Activated naive CD8-positive, alpha-beta T cell treated with anti-CD3 and anti-CD28 coated beads, Interleukin-2, amount 50 U/mL, for 16 hours (primary cell): ENCODE data around the gene POLR3E.
"Not testable (repeated sequence)": the region's sequence is repeated elsewhere in the genome, so short reads cannot be mapped to it uniquely, and the experiment has no call there.

Source experiments
- DNase-seq: peaks from one replicate; pipeline ENCODE4 v3.0.0-alpha.2; 2020; ENCODE audit warnings: low read depth, low spot score

POLR3E gene

DNA sequence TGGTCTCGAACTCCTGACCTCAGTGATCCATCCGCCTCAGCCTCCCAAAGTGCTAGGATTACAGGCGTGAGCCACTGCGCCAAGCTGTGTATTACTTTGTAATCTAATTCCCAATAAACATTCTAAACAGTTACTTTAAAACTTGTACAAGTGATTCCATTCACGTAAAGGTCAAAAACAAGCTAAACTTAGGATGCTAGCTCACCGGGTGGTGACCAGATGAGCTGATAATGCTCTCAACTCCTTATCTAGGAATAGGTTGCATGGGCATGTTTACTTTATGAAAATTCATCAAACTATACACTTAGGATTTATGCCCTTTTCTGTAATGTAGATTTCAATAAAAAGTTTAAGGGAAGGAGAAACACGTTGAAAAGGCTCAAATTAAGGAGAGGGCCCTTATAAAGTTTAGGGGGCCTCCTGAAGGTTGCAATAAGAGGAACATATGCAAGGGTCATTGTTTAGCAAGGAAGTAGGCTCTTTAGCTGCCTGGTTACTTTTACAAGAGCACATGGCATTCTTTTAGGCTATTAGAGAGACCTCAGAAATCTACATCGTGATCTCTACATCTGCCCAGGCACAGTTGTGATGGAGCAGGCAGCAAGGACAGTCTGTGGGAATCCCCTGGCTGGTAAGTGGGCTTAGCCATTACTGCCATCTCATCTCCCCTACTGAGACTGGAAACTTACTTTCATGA is 63.9 kb downstream of the POLR3E start:
- no peak for DNase-seq

DNA sequence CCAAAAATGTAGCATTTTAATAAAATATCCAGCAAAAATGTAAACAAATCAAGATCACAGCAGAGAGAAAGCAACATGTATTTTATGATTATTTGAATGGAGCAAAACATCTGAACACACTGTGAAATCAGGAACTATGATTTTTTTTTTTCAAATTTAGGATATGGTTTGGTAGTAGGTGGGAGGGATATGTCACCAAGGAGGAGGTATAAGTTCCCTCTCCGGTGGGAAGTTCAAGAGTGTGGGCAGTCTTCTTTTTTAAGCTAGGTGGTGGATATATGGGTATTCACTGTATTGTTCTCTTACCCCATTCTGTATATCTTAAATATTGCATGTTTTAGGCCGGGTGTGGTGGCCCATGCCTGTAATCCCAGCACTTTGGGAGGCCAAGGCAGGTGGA is 67.0 kb downstream of the POLR3E start:
- DNase-seq = no peak

DNA sequence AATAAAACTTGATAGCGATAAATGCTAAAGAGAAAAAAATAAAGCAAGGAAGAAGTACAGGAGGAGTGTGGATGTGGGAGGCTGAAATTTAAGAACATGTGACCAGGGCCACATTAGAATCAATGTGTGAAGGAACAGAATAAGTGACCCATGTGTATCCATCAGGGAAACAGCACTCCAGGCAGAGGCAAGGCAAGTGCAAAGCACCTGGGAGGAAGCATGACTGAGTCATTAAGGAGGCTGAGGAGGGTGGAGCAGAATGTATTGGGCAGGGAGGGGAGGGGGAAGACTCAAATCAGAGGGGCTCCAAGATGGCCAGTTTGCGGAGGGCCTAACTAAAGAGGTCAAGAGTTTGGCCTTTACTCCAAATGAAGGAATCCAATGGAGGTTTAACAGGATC is 69.2 kb downstream of the POLR3E start:
- no peak for DNase-seq

DNA sequence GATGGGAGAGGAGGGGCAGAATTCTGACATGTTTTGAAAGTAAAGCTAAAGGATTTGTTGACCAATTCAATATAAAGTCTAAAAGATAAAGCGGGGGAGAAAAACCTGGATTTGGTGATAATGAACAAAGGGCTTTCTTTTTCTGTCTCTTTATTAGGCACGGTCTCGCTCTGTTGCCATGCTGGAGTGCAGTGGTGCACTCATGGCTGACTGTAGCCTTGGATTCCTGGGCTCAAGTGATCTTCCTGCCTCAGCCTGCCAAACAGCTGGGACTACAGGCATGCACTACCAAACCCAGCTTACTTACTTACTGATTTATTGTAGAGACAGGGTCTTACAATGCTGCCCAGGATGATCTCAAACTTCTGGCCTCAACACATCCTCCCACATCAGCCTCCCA is 69.7 kb downstream of the POLR3E start:
- DNase-seq = no peak

DNA sequence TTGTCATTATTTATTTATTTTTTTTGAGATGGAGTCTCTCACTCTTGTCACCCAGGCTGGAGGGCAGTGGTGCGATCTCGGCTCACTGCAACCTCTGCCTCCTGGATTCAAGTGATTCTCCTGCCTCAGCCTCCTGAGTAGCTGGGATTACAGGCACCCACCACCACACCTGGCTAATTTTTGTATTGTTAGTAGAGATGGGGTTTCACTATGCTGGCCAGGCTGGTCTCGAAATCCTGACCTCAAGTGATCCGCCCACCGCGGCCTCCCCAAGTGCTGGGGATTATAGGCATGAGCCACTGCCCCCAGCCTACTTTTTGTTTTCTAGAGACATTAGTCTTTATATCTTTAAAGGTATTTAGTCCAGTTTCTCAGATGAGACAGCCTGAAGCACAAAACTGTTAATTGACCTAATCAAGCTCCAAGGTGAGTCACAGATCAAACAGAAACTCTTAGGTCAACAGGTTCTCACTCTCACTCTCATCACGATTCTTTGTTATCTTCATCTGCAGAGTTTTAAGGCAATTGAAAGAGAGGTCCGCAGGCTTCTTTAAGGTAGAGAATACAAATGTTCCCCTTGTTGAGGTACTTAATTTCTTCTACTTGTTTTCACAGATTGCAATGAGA is 71.1 kb downstream of the POLR3E start:
- not testable (repeated sequence) for DNase-seq

DNA sequence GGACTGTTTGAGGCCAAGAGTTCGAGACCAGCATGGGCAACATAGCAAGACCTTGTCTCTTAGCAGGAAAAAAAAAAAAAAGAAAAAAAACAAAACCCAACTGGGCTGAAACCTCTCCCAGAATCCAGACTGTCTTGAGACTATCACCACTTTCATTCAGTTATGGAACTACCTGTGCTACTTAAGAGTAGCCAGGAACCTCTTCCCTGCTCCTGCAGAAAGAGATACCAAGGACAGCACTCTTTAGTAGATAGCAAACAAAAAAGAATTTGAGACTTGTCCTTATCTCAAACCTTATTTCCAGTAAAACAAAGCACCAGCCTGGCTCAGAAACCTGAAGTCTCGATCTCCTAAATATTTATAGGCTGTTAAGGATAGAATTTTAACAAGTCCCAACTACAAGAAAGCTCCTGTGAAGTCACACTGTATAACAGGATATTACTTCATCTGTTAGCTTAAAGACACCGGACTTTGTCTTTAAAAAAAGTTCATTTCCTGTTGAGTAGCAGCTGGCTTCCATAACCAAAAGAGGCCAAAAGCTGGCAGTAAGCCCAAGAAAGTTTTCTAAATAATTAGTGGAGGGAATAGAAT is 72.1 kb downstream of the POLR3E start:
- no peak for DNase-seq

DNA sequence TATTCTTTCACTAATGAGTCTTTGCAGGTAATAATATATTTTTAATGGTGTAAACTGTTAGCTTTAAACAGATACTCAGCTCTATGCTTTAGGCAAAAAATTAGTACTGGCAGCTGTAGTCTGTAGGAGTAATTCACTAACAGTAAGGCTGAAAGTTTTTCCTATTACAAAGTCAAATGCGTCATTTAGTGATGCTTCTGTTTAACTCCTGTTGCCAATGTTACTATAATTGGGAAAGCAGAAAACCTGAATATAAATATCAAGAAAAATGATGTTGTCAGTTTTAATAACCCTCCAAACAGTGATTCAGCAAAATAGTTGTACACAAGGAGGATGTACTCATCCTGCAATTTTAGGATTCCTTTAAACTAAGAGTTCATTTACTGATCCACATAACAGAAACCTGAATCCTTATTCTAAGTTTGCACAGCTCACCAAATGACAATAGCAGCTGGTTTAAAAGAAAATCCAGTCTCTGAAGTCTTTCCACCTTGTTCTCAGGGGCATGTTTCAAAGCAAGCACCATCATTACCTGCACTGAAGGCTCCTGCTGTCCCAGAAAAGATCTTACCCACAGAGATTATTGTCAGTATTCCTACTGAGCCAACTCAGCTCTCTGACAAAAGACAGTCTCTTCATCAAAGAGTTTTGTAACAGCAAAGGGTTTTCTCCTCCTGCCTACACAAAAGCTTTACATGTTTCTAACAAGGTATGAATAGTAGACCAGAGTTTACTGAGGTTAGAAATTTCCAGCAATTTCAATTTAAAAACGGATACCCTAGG is 73.0 kb downstream of the POLR3E start:
- DNase-seq = no peak

DNA sequence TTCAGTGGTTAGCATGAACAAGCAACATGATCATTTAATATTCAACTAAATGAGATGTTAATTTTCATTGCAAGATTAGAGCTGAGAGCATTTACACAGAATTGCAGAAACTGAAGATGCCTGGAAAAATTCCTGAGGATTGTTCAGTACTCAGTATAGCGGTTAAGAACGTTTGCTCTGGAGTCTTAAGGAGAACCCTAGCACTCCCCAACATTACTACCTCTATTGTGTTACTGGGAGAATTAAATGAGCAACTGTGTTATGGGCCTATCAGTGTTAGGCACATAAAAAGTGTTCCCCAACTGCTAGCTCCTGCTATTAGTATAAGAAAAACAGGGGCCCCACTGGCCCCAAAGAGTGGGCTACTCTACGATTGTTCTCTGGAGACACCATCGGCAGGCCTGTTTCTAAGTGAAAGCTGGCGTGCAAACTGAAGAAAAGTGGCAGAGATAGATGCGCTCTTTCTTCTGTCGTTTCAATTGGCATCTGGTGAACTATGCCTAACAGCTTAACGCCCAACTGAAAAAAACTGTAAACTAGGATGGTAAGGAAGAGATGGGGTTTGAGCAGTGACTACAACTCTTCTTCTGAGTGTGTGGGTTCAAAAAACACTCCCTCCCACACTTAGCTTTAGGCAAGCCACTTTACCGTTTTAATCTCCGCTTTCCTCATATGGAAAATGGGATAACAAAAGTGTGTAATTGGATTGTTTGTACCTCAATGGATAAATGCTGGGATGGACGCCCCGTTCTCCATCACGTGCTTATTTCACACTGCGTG is 75.9 kb downstream of the POLR3E start:
- no peak for DNase-seq

DNA sequence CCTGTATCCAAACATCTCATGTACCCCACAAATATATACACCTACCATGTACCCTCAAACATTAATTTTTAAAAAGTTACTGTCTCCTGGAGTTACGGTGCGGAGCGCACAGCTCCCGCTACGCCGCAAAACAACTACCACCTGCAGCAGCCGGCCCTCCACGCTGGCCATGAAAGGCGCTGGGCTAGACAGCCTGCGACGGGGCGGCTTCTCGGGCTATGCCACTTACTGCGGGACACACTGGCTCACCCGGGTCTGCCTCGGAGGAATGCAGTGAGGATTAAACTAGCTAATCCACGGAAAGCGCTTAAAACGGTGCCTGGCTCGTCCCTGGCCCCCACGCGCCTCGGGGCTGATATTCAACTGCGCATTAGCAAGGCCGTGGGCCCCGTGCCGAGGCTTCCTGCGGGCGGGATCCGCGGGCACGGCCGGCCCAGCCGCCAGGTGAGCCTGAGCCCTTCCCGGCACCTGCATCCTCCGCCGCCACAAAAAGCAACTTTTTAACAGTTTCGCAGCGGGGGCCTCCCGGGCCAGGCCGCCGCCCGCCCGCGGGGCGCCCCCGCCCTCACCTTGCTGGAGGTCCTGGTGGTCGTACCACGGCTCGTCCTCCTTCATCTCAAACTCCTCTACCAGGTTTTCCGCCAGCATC is 76.6 kb downstream of the POLR3E start:
- no peak for DNase-seq

DNA sequence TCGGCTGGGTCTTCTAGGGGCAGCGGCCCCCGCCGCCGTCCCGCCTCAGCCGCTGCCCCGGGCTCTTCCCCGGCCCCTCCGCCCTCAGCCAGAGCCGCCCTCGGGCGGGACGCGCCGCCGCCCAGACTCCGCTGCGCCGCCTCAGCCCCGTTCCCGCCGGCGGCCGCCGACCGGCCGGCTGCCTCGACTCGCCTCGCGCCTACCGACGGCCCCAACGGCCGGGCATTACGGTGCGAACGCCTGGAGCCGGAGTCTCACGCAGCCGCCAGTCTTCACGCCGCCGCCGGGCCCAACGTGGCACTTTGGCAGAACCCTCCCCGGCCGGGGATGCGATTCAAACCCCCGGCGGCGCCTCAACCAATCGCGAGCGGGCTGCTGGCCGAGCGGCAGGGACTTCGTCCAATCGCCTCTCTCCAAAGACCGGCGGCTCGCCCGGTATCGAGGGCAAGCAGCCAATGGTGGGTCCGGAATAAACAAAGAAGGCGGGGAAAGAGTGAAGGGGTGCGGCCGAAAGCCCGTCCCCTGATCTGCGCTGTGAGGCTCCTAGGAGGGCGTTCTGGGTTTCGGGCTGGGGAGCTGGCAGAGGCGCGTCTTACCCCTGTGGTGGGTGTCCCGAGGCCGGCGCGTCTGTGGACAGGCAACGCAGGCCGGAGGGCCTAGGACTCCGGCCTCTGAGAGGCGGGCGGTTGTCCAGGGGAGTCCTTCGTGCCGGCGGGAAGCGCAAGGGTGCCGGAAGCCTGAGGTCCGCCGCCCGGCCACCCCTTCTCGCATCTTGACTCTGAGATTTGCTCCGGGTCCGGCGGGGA is 77.3 kb downstream of the POLR3E start, which contains the start of gene CDR2:
CDR2 (minus strand) TSS at position 309 of the 806 bp plus-strand sequence. CDS start 310 bp downstream, outside the sequence.
- DNase-seq = peak; percentile 95

DNA sequence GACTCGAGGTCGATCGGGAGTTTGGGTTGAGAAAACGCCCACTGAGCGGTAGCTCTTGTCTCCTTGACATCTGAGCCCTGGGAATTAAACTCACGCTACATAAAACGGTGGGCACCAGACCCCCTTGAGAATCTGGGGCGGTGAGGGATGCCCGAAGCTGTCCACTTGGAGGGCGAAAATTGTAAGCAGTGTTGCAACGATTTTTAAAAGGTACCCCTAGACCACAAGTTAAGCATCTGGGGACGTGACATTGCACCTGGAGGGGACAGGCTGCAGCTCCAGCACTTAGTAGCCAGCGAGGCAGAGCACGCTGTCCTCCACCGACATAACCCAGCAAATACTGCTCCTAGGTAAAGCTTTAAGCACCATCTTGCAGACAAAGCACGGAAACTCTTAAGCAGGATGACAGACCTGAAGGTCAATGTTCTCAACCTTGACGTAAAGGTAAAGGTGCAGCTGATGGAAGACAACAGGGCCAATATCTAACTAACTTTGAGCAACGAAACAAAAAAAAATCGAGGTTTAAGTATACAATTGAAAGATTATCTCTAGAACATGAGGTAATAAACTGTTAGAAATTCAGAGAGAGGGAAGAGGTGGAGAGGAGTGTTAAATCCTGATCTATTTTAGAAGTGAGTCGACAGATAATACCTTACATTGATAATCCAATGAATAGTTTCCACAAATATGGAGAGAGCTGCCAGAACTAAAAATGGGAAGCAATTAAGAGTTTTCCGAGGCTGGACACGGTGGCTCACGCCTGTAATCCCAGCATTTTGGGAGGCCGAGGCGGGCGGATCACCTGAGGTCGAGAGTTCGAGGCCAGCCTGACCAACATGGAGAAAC is 78.1 kb downstream of the POLR3E start:
- no peak for DNase-seq

DNA sequence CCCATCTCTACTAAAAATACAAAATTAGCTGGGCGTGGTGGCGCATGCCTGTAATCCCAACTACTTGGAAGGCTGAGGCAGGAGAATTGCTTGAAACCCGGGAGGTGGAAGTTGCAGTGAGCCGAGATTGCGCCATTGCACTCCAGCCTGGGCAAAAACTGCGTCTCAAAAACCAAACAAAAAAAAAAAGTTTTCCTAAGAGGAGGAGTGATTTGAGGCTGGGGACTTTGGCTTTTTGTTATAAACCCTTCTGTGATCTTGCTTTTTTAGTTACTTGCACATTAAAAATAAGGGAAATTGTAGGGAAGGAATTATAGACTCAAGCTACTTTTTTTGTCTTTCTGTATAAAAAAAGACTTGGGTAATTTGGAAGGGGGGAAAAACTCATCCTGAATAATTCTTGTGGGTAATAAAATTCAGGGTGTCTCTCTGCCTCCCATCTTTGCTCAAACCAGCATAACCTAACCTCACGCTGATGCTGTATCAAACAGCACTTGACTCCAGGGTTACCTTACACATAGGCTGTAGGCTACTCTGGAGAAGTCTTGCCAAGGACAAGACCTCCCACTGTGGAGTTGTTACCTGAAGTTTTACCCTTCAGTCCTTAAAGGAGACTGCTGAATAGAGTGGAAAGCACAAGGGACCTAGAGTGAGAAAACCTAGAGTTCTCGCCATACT is 78.9 kb downstream of the POLR3E start:
- no peak for DNase-seq

DNA sequence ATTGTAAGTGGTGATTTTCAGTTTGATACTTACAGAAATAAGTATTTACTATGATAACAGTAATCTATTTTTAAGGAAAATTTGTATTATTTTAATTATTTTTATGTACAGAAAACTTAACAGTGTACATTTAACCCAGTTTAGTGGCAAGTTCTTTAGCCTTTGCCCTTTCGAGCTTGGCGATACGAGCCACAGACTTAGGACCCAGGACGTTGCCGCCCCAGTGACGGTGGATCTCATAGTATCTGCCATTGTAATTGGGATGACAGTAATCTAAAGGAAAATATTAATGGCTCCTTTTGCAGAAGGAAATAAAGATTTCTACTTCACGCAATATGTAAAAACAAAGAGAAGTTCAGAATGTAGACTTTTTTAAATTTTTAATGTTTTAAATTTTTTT is 82.4 kb downstream of the POLR3E start:
- no peak for DNase-seq

DNA sequence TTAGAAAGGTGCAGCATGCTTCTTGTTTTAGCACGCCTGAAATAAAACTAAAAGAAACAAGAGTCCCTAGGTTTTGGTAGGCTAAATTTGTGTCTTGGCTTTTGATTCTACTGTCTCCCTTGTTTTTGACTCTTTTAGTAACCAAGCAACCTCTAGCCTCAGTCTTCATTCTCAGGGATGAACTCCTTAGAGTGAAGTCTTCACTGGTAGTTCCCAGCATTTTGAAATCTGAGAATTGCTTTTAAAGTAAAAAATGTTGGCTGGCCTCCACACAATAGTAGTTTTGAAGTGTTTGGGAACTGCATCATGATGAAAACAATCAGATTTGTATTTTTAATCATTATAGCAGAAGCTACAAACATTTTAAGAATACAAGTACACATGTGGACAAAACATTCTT is 83.3 kb downstream of the POLR3E start:
- DNase-seq = no peak

DNA sequence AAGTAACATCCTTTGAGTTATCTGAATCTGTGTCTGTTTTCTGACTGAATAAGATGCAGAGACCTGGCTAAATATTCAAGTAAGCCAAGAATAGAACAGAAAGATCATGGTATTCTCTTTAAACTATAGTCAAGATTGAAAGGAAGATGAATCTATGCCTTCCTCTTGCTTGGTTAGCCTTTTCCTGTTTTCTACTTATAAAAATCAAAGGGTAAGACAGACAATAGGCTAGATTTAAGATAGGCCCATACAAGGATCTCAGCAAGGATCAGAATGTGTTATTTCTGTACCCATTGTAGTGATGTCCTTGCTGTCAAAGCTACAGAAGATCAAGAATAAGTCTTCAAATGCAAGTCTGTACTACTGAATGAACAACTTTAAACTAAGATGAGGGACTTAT is 84.2 kb downstream of the POLR3E start:
- no peak for DNase-seq

DNA sequence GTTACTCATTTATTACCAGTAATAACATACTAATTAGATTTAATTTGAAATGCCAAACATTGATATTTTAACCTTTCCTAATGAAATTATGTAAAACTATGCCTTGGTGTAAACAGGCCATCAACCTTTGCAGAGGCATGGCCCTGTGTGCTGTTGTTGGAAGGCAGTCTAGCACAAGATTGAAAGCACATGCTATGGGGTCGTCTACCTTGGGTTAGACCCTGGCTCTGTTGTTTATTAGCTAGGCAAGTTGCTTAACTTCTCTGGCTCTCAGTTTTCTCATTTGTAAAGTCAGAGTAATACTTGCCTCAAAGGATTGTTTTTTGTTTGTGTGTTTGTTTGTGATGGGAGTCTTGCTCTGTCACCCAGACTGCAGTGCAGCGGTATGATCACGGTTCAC is 86.6 kb downstream of the POLR3E start:
- no peak for DNase-seq
